ENCODE data around the gene CASS4.
"Not testable (repeated sequence)": the region's sequence is repeated elsewhere in the genome, so short reads cannot be mapped to it uniquely, and the experiment has no call there.

The CASS4 gene

DNA sequence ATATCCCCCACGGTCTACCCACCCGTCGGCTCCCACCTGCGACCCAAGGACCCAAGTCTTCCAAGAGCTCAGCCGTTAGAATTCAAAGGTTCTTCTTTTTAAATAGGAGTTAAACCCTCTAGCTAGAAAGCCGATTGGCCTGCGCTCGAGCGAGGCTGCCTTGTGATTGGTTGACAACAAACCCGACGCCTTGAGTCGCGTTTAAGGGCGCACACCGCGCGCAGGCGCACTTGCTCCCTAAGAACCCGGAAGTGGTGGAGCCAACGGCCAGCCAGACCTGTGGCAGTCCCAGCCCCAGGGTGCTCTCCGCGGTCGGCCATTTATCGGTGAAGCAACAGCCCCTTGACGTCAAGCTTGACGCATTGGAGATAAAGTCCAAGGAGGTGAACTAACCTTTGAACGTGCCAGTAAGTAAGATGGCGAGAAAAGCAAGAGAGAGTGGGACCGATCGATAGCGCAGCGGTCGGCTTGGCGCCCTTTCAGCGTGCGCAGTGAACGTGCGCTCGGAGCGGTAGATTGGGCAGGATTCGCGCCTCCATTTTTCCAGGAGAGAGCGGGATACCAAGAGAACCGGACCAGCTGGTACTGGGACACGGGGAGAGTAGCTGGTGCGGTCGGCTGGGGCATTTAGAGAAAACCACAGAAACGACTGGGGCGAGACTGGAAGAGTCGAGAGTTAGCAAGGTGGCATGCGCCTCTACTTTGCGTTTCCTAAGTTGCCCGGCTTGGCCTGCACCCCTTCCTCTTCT lies 19.8 kb upstream of the CASS4 start, which contains the start of the genes AURKA and CSTF1:
AURKA (minus strand) TSS at position 84 of the 749 bp plus-strand sequence. CDS start 4,018 bp downstream, outside the sequence.
CSTF1 (plus strand) TSS at position 514 of the 749 bp plus-strand sequence. CDS start 2,908 bp downstream, outside the sequence.
- peak; percentile 100 for DNase-seq (ENCODE audit: low read depth)

GRCh38 chr20:56392881-56393482 lies 19.1 kb upstream of the CASS4 start:
- no peak for DNase-seq (ENCODE audit: low read depth)

- no peak for DNase-seq (ENCODE audit: low read depth)
Observed at GRCh38 chr20:56393653-56394052, 18.4 kb upstream of the CASS4 start.

GRCh38 chr20:56395166-56395565 lies 16.9 kb upstream of the CASS4 start:
- DNase-seq (ENCODE audit: low read depth), result no peak

- DNase-seq (ENCODE audit: low read depth), result peak; percentile 32
Observed at GRCh38 chr20:56400001-56400640, 11.9 kb upstream of the CASS4 start.

- DNase-seq (ENCODE audit: low read depth), result no peak
Observed at GRCh38 chr20:56403465-56403864, 8.6 kb upstream of the CASS4 start.

- DNase-seq (ENCODE audit: low read depth), result not testable (repeated sequence)
Observed at GRCh38 chr20:56405356-56405755, 6.7 kb upstream of the CASS4 start.

GRCh38 chr20:56406910-56407309 lies 5.2 kb upstream of the CASS4 start:
- DNase-seq (ENCODE audit: low read depth), result no peak

DNA sequence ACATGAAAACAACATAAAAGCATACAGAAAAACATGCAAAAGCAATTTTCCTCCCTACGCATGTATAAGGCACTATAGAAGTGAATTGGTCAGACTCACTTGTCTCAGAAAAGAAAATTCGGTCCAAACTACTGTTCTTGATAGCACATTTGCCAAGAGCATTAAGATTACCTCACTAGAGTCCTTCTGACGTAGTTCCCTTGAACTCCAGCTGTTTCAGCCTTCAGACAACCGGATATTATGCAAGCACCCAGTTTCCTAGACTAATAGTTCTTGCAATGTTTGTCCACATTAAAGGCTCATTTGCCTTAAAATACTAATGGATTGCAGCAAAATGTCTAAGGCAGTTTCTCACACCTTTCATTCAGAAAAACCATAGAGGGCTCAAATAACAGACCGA lies 2.5 kb upstream of the CASS4 start:
- no peak for DNase-seq (ENCODE audit: low read depth)

DNA sequence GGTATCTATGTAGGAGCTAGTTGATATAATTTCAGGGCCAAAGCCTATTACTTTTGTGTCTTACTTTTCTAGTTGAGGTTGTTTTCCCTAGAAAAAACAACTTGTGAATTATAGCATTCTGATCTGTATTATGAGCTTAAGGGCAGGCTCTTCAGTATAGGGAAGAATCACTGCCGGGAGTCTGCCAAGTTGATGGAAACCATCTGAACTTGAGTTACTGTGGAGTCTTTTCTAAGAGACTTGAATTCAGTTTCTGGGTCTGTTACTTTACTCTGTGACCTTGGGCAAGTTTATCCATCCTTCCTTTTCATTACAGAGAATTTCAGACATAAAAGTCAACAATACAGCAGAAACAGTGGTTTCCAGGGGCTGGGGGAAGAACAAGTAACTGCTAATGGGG lies 2.1 kb upstream of the CASS4 start:
- no peak for DNase-seq (ENCODE audit: low read depth)

- not testable (repeated sequence) for DNase-seq (ENCODE audit: low read depth)
Observed at GRCh38 chr20:56411287-56411686, 773 bp upstream of the CASS4 start.

- no peak for DNase-seq (ENCODE audit: low read depth)
Observed at GRCh38 chr20:56412473-56412790, 372 bp downstream of the CASS4 start.

- DNase-seq (ENCODE audit: low read depth), result no peak
Observed at GRCh38 chr20:56412949-56413348, 889 bp downstream of the CASS4 start.

DNA sequence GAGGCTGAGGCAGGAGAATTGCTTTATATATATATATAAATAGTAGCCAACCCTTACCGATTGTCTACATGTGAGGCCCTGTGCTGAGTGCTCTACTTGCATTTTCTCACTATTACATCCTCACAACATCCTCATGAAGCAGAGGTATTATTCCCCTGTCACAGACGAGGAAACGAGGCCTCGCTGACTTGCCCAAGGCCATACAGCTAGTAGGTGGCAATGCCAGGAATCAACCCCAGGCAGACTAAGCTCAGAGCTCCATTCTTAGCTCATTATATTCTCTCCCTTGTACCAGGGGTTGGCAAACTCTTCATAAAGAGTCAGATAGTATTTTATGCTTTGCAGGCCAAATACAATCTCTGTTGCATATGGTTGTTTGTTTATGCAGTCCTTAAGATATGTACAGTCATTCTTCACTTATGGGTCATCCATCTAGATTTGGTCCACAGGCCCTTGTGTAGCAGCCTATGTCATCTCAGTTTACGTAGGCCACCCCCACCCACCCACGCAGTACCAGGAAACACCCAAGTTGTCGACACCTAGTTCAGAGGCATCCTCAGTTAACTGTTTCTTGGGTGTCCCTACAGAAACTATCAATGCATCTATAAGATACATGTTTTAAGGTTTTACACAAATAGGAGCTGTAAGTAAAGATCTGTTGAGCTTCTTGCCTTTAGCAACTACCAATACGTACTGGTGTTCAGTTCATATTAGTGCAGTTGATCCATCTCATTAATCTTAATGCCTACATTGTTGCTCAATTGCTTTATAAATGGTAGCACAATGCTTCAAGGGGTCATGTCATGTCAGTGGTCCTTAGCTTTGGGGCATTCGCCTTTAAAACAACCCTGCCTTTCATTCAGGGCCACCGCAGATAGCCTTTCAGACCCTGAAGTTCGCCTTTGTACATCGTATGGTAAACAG lies 3.0 kb downstream of the CASS4 start:
- DNase-seq (ENCODE audit: low read depth), result peak; percentile 65

- no peak for DNase-seq (ENCODE audit: low read depth)
Observed at GRCh38 chr20:56417402-56417801, 5.3 kb downstream of the CASS4 start.

GRCh38 chr20:56417911-56418310 lies 5.9 kb downstream of the CASS4 start:
- no peak for DNase-seq (ENCODE audit: low read depth)

DNA sequence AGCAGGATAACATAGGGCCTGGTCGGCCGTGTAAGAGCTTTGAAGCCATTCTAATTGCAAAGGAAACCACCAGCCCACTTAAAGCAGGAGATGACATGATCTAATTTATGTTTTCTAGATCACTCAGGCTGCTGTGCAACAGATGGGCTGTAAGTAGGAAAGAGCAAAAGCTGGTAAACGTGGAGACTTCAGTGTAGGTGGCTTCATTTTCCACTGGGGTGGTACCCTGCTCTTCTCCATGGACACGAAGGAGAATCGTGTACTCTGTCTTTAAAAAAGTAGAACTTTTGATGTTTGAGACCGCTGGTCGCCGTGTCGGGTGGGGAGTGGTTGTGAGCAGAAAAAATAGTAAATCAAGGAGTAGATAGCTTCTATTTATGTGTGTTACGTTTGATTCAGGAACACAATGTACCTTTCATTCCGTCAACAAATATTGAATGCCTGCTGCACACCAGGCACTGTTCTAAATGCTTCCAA lies 6.4 kb downstream of the CASS4 start:
- DNase-seq (ENCODE audit: low read depth), result no peak

DNA sequence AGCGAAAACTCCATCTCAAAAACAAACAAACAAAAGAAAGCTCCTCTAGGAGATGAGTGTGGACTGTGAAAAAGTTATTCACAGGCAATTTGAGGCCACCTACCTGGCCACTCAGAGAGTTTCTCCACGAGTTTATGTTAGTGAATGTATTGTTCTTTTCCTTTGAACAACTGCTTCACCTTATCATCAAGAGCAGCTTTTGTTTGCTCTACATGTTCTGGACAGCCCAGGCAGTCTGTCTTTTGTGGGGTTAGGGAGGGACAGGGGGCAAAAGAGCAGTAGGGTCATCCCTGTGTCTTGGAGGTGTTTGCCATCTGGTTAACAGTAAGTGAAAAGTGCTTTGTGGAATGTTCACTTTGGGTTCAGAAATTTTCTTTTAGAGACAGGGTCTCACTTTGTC lies 8.0 kb downstream of the CASS4 start:
- no peak for DNase-seq (ENCODE audit: low read depth)

GRCh38 chr20:56420940-56421688 lies 9.1 kb downstream of the CASS4 start:
- no peak for DNase-seq (ENCODE audit: low read depth)

- DNase-seq (ENCODE audit: low read depth), result no peak
Observed at GRCh38 chr20:56422076-56422823, 10.2 kb downstream of the CASS4 start.

GRCh38 chr20:56422824-56423189 lies 10.7 kb downstream of the CASS4 start:
- no peak for DNase-seq (ENCODE audit: low read depth)
